Lower lobe of right lung (tissue), 2 donors: ENCODE data around the gene KLF1. TPM values are rescaled to one million over a fixed set of nuclear protein-coding genes. Genes with fewer than 3 reads are reported as not detected.

ENCODE experiments used
- ATAC-seq, 2 donors: fragments of 200-7000 bp; cut with Tn5 transposase; one replicate each; pipeline ENCODE4 v1.9.1; 2020 to 2022; ENCODE audit warnings: mild to moderate bottlenecking in 2 of 2, moderate library complexity in 2 of 2
- DNase-seq: peaks from one replicate; pipeline ENCODE4 v3.0.0-alpha.2; 2020
- H3K27ac ChIP-seq: fragments of 200-600 bp; one replicate; pipeline ENCODE4 v1.8.0; 2022
- H3K27me3 ChIP-seq: fragments of 200-600 bp; one replicate; pipeline ENCODE4 v1.8.0; 2022; ENCODE audit warnings: low read depth
- H3K36me3 ChIP-seq: fragments of 200-600 bp; one replicate; pipeline ENCODE4 v1.8.0; 2022; ENCODE audit warnings: mild to moderate bottlenecking
- H3K4me1 ChIP-seq: fragments of 200-600 bp; one replicate; pipeline ENCODE4 v1.8.0; 2022
- H3K4me3 ChIP-seq: fragments of 200-600 bp; one replicate; pipeline ENCODE4 v1.8.0; 2022; ENCODE audit warnings: mild to moderate bottlenecking
- H3K9me3 ChIP-seq: fragments of 200-600 bp; one replicate; pipeline ENCODE4 v1.8.0; 2022
- CTCF ChIP-seq: fragments of 200-600 bp; IDR thresholded peaks from one replicate; pipeline ENCODE4 v1.8.0; 2022; ENCODE audit warnings: antibody characterized with exemption, mild to moderate bottlenecking
- intact Hi-C: fragments of 100-400 bp; cut with DNase I; formaldehyde crosslinking; loops from one replicate; pipeline ENCODE4 v1.11.0; 2022
- total RNA-seq: library from RNA; stranded (reverse); fragmentation: NEBNext Ultra II Directional; extraction: Animal tissue kit (Norgen Biotek cat#: 25700); gene quantifications from one replicate; pipeline ENCODE4 v1.2.1, GENCODE V29; 2021
- donor health status: DM: no; HTN: yes; CAD: no; lungs with severe emphysema.

Gene KLF1
- total RNA-seq, 1 donor from 2014 or later = 0.24 TPM

- ATAC-seq (no peak), DNase-seq (no peak)
- Histone ChIP-seq H3K4me1 (peaks cover 27% of the 10 kb centered on the region), H3K4me3 (no peak overlapping the region), H3K27me3 (peaks cover 15% of the 10 kb centered on the region), H3K27ac (no peak overlapping the region), H3K36me3 (no peaks in the 10 kb centered on the region), H3K9me3 (no peaks in the 10 kb centered on the region)
- TF ChIP-seq CTCF = no peak
- intact Hi-C loops = no loop called here
Measured at GRCh38 chr19:12886651-12886968, 391 bp downstream of the KLF1 start.

GRCh38 chr19:12885749-12886650 is 1.0 kb downstream of the KLF1 start:
- Histone ChIP-seq H3K9me3 (no peaks in the 10 kb centered on the region), H3K4me1 (peaks cover 24% of the 10 kb centered on the region), H3K36me3 (no peaks in the 10 kb centered on the region), H3K4me3 (peak overlapping the region; percentile 54), H3K27ac (peak overlapping the region; percentile 56), H3K27me3 (peaks cover 15% of the 10 kb centered on the region)
- ATAC-seq (peak in 1 of 2 donors; percentile 4), DNase-seq (no peak)
- no peak for TF ChIP-seq CTCF
- intact Hi-C loops = no loop called here

GRCh38 chr19:12884926-12885748 is 1.9 kb downstream of the KLF1 start:
- Histone ChIP-seq H3K4me3 (peak overlapping the region; percentile 54), H3K4me1 (peaks cover 32% of the 10 kb centered on the region), H3K36me3 (no peaks in the 10 kb centered on the region), H3K9me3 (no peaks in the 10 kb centered on the region), H3K27me3 (peaks cover 15% of the 10 kb centered on the region), H3K27ac (peak overlapping the region; percentile 56)
- ATAC-seq (peak; percentile 74 to 82), DNase-seq (peak; percentile 94)
- TF ChIP-seq CTCF = peak; percentile 70
- intact Hi-C loops = no loop called here

- H3K4me3 ChIP-seq = peak overlapping the region; percentile 54
- H3K36me3 ChIP-seq = no peaks in the 10 kb centered on the region
- intact Hi-C loops = no loop called here
- peak overlapping the region; percentile 56 for H3K27ac ChIP-seq
- ATAC-seq = no peak
- TF ChIP-seq CTCF = no peak
- no peak for DNase-seq
- H3K4me1 ChIP-seq = peaks cover 37% of the 10 kb centered on the region
- H3K27me3 ChIP-seq = peaks cover 15% of the 10 kb centered on the region
- no peaks in the 10 kb centered on the region for H3K9me3 ChIP-seq
Measured at GRCh38 chr19:12884627-12884925, 2.4 kb downstream of the KLF1 start.

GRCh38 chr19:12884202-12884601 is 2.8 kb downstream of the KLF1 start:
- no peak for DNase-seq
- ATAC-seq = no peak
- Histone ChIP-seq H3K4me3 (no peak overlapping the region), H3K27ac (no peak overlapping the region), H3K9me3 (no peaks in the 10 kb centered on the region), H3K36me3 (no peaks in the 10 kb centered on the region), H3K27me3 (peaks cover 15% of the 10 kb centered on the region), H3K4me1 (peaks cover 38% of the 10 kb centered on the region)
- no peak for TF ChIP-seq CTCF
- intact Hi-C loops = no loop called here
